ENCODE results near the gene BID.

Gene BID

DNA sequence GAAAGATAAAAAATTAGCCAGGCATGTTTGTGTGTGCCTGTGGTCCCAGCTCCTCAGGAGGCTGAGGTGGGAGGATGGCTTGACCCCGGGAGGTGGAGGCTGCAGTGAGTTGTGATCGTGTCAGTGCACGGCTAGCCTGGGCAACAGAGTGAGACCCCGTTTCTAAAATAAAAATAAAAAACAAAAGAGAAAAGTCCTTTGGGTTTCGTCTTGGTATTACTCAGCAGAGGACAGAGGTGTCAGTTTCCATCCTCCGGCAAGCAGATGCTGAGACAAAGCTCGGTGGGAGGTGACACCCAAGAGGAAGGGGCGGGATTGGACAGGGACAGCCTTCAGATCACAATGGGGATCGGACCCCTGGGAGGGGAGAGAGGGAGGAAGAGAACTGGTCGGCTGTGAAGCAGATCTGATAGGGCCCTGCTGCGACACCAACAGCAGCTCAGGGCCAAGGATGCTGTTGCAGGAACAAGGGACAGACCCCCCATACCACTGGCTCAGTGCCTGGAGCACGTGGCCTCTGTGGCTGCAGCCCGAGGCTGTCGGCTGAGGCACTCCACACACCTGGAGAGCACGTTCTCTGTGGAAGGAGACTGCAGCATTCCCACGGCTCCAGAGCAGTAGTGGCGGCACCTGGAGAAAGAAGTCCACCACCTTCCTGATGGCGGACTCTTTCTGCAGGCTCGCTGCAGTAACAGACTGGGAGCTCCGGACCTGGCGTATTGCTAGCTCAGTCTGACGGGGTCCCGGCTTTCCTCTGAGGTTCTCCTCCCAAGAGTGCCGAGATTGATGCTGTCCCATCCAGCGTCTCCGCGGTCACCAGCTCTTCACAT is 5.2 kb upstream of the BID start:
- no peak for DNase-seq (ENCODE audit: low read depth)
- TF ChIP-seq CTCF (IDR thresholded peaks at IDR 0.05; ENCODE audit: insufficient read depth, low read depth, low read length, missing control alignments), result no peak
- no peak overlapping the region for H3K4me3 ChIP-seq (ENCODE audit: low read length)

GRCh38 chr22:17778412-17778976 is 4.2 kb upstream of the BID start:
- no peak for TF ChIP-seq CTCF (IDR thresholded peaks at IDR 0.05; ENCODE audit: insufficient read depth, low read depth, low read length, missing control alignments)
- H3K4me3 ChIP-seq (ENCODE audit: low read length), result no peak overlapping the region
- DNase-seq (ENCODE audit: low read depth), result no peak

- DNase-seq (ENCODE audit: low read depth), result no peak
- no peak for TF ChIP-seq CTCF (IDR thresholded peaks at IDR 0.05; ENCODE audit: insufficient read depth, low read depth, low read length, missing control alignments)
- no peak overlapping the region for H3K4me3 ChIP-seq (ENCODE audit: low read length)
Observed at GRCh38 chr22:17777717-17778044, 3.4 kb upstream of the BID start.

DNA sequence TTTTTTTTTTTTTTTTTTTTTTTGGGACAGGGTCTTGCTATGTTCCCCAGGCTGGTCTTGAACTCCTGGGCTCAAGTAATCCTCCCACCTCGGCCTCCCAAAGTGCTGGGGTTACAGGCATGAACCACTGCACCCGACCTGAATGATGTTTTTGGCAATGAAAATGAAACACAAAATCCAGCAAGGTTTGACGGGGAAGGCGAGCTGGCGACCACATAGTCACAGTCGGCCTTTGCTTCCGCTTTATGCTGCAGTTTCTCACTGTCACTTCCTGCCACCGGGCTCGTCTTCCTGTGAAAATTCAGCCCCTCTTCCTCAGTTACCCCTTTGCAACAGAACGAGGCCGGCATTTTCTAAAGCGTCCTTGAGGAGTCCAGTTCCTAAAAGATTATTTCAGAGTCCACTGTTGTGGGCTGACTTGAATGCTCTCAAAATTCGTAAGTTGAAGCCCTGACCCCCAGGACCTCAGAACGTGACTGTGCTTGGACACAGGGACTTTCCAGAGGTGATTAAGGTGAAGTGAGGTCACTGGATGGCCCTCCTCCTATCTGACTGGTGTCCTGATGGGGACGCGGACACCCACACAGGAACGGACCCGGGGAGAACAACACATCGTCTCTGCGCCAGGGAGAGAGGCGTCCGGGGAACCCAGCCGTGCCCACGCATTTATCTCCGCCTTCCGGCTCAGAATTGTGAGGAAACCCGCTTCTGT is 2.9 kb upstream of the BID start:
- no peak for DNase-seq (ENCODE audit: low read depth)
- no peak overlapping the region for H3K4me3 ChIP-seq (ENCODE audit: low read length)
- no peak for TF ChIP-seq CTCF (IDR thresholded peaks at IDR 0.05; ENCODE audit: insufficient read depth, low read depth, low read length, missing control alignments)

DNA sequence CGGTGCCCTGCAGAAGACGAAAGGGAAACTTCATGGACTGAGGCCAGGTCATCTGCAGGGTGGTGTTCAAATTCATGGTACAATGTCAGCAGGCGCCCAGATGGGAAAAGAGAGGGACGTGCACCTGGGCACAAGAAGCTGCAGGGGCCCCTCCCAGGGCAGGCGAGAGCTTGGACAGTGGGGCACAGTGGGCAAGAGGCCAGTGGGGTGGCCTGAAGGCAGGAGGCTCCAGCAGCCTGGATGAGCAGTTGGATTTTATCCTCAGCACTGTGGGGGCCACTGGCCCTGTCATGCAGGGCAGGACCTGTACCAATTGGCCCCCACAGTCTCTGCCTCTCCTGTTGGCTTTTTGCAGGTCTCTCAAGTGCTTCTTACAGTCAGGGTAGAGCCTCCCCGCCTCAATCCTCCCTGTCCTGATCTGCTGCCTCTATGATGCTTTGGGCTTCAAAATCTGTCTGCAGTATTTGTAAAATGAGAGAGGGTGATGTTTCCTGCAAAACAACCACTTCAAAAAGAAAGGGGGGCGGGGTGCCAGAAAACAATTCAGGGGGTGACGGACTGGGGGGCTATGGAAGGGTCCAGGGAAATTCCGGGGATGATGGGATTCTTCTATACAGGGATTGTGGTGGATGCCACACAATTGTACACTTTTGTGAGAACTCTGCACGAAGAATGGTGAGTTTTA is 1.7 kb upstream of the BID start:
- no peak overlapping the region for H3K4me3 ChIP-seq (ENCODE audit: low read length)
- TF ChIP-seq CTCF (IDR thresholded peaks at IDR 0.05; ENCODE audit: insufficient read depth, low read depth, low read length, missing control alignments), result no peak
- no peak for DNase-seq (ENCODE audit: low read depth)

DNA sequence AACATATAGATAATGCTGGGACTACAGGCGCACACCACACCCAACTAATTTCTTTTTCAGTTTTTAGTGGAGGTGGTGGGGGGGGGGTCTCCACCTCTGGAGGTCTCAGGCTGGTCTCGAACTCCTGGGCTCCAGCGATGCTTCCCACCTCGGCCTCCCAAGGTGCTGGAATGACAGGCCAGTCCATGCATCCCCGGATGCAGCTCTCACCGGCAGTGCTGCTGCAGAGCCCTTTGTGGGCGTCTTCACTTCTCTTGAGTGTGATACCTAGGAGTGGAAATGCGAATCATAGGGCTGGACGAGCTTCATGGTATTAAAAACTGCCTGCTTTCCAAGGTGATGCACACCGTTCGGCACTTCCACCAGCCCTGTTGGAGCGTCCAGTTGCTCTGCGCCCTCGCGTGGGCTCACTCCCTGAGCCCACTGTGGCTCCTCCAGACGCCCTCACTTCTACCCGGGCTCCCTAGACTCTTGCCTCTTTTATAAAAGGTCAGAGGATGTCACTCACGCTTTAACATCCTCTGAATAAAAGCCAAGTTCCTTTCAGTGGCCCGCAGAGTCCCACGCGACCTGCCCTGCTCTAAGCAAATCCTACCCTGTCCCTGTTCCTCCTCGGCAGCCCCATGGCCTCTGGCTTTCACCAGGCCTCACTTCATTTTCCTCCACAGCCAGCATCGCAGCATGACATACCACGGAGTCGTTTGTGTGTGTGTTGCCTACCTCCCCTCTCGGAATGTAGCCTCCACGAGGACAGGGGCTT is 837 bp upstream of the BID start:
- no peak for DNase-seq (ENCODE audit: low read depth)
- no peak for TF ChIP-seq CTCF (IDR thresholded peaks at IDR 0.05; ENCODE audit: insufficient read depth, low read depth, low read length, missing control alignments)

More for the DNA sequence above, 837 bp upstream of the BID start:
- H3K4me3 ChIP-seq (ENCODE audit: low read length), result no peak overlapping the region
